Natural killer cell treated with Interleukin-12 subunit alpha and Interleukin-12 subunit beta and Interleukin-15 and Interleukin-18, amount 100 ng/mL, for 72 hours (primary cell): ENCODE results near the gene LDB2. TPM values are rescaled to one million over a fixed set of nuclear protein-coding genes. Genes with fewer than 3 reads are reported as not detected.

Experiments used
- ATAC-seq, 2 donors: fragments of 150-1000 bp; cut with Tn5 transposase in 1 of 2; sonication (Bioruptor Pico), chemical (Tn5 transposase) in 1 of 2; 2 replicates each; pipeline ENCODE4 v1.10.0; 2021
- DNase-seq: peaks from one replicate; pipeline ENCODE4 v3.0.0; 2022; ENCODE audit warnings: low spot score
- H3K27ac Mint-ChIP-seq, 2 donors: 1 replicate in 1 of 2; 2 replicates in 1 of 2; pipeline ENCODE4 v1.8.0; 2022; ENCODE audit warnings: mixed read lengths in 2 of 2, mild to moderate bottlenecking in 1 of 2, moderate library complexity in 1 of 2
- H3K27me3 Mint-ChIP-seq, 2 donors: 1 replicate in 1 of 2; 2 replicates in 1 of 2; pipeline ENCODE4 v1.8.0; 2022; ENCODE audit warnings: mixed read lengths in 2 of 2
- H3K36me3 Mint-ChIP-seq: one replicate; pipeline ENCODE4 v1.8.0; 2022; ENCODE audit warnings: mixed read lengths
- H3K4me1 Mint-ChIP-seq, 2 donors: 1 replicate in 1 of 2; 2 replicates in 1 of 2; pipeline ENCODE4 v1.8.0; 2022; ENCODE audit warnings: low read depth in 2 of 2, mixed read lengths in 2 of 2, mild to moderate bottlenecking in 1 of 2
- H3K4me3 Mint-ChIP-seq: one replicate; pipeline ENCODE4 v1.8.0; 2022; ENCODE audit warnings: mixed read lengths
- H3K9me3 Mint-ChIP-seq: 2 replicates; pipeline ENCODE4 v1.8.0; 2022; ENCODE audit warnings: mixed read lengths
- total RNA-seq, 2 donors: library from RNA; stranded (reverse); gene quantifications; one replicate each; pipeline ENCODE4 v1.2.3, GENCODE V29; 2022

LDB2 gene
- total RNA-seq, 2 donors from 2014 or later = 0.64 to 1.4 TPM

DNA sequence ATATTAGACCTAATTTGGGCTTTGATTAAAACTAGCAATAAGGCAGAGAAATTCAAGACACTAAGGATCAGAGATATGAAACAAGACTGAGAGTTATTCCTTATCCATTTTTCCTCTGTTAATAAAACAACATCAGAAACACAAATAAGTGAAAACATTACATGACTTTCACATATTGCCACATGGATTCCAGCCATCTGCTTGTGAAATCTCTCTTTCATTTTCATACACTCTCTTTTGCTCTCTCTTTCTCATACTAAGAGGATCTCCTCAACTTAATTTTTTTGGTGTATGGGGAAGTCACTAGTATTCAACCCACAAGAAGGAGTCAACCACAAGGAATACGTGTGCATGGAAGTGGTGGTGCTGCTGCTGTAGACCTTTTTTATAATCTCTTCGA lies 183.0 kb downstream of the LDB2 start:
- Mint-ChIP-seq H3K4me1 (no peaks in the 10 kb centered on the region), H3K4me3 (no peak overlapping the region), H3K36me3 (no peaks in the 10 kb centered on the region), H3K27me3 (peaks cover 0 to 4% of the 10 kb centered on the region in 2 donors), H3K9me3 (no peaks in the 10 kb centered on the region), H3K27ac (no peak overlapping the region)
- ATAC-seq (no peak), DNase-seq (no peak)

DNA sequence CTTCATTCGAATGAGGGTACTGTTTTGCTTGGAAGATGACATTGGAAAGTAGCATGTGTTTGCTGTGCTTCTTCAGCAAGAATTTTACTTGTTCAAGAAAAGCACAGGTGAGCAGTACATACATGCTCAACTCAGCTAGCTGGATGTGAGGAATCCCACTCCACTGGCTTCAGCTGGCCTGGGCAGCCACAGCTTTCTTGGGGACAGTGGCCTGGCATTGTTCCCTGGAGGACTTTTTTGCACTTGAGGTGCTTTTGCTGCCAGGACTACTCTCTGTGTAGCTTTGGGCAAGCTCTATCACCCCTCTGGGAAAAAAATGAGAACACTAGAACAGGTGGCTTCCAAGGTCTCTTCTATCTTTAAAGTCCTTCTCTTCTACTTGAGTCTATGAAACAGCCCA lies 184.3 kb downstream of the LDB2 start:
- no peak for ATAC-seq
- Mint-ChIP-seq H3K4me3 (no peak overlapping the region), H3K27me3 (peaks cover 0 to 4% of the 10 kb centered on the region in 2 donors), H3K4me1 (no peaks in the 10 kb centered on the region), H3K27ac (no peak overlapping the region), H3K36me3 (no peaks in the 10 kb centered on the region), H3K9me3 (no peaks in the 10 kb centered on the region)
- DNase-seq = no peak

DNA sequence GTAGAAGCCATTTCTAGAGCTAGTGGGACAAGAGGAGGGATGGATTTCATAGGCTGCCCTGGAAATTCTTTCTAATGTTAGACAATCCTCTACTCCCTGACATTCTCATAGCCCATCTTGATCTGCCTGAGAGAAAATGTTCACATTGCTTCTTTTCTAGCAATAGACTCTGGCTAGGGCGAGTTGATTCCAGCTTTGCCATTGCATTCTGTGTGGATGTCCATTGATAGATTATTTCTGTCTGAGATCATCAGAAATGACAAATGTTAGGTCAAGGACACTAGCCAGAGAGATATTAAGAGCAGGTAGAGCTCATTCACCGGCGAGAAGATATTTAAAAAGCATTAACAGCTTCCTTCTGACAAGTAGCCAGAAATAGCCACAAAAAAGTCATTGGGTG lies 184.7 kb downstream of the LDB2 start:
- ATAC-seq (no peak), DNase-seq (no peak)
- Mint-ChIP-seq H3K4me3 (no peak overlapping the region), H3K27ac (no peak overlapping the region), H3K9me3 (no peaks in the 10 kb centered on the region), H3K27me3 (peaks cover 0 to 4% of the 10 kb centered on the region in 2 donors), H3K36me3 (no peaks in the 10 kb centered on the region), H3K4me1 (no peaks in the 10 kb centered on the region)

DNA sequence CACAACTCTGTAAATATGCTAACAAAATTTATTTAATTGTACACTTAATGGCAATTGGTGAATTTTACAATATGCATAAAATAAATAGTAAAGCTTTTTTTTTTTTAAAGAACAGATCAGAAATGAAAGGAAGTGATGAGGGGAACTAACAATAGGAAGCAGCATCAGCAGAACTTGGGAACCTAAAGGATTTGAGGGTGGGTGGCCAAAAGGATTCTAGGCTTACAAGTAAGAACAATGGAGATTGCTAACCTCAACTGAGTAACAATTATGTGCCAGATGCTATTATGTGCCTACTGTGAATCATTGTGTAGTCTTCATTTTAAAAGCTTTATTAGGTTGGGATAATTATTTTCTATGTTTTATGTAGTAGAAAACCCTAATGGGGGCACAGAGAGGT lies 185.2 kb downstream of the LDB2 start:
- Mint-ChIP-seq H3K27me3 (peaks cover 0 to 4% of the 10 kb centered on the region in 2 donors), H3K27ac (no peak overlapping the region), H3K4me3 (no peak overlapping the region), H3K4me1 (no peaks in the 10 kb centered on the region), H3K36me3 (no peaks in the 10 kb centered on the region), H3K9me3 (no peaks in the 10 kb centered on the region)
- DNase-seq = no peak
- ATAC-seq = no peak

DNA sequence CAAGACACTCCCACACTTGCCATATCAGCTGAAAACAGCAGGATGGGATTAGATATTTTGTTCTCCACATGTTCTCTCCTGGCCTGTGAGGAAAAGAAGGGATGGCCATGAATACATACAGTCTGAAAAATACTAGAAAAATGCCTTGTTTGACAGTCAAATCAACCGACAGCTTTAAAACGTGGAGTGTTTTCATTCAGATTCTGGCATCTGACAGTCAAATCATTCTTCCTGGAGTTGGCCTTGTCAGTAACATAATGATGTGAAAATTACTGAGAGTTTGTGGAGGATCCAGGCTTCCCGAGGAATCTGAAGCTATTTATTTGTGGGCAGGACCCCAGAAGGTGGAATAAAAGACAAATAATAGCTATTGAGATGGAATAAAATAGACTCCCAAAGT lies 188.2 kb downstream of the LDB2 start:
- no peak for ATAC-seq
- H3K36me3 Mint-ChIP-seq = no peaks in the 10 kb centered on the region
- no peak overlapping the region for H3K27ac Mint-ChIP-seq
- H3K9me3 Mint-ChIP-seq = no peaks in the 10 kb centered on the region
- no peak overlapping the region for H3K4me3 Mint-ChIP-seq
- DNase-seq = no peak
- H3K27me3 Mint-ChIP-seq = peaks cover 0 to 4% of the 10 kb centered on the region in 2 donors
- H3K4me1 Mint-ChIP-seq = no peaks in the 10 kb centered on the region

DNA sequence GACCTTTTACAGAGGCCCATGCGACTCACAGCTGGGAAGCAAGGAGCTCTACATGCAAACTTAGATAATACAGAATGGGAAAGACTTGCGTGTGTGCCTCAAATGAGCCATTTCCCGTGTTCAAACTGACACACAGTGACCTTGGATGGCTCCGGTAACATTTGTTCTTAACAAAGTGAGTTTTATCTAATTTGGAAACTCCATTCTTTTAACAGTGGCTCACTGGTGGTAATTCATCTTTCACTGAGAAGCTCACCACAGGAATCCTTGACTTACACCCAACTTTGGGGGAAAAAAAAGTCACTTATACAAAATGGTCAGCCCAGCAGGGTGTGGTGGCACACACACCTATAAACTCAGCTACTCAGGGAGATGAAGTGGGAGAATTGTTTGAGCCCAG lies 190.6 kb downstream of the LDB2 start:
- Mint-ChIP-seq H3K4me1 (no peaks in the 10 kb centered on the region), H3K4me3 (no peak overlapping the region), H3K27me3 (peaks cover 0 to 4% of the 10 kb centered on the region in 2 donors), H3K9me3 (peaks cover 3% of the 10 kb centered on the region), H3K36me3 (no peaks in the 10 kb centered on the region), H3K27ac (no peak overlapping the region)
- DNase-seq (no peak), ATAC-seq (no peak)

DNA sequence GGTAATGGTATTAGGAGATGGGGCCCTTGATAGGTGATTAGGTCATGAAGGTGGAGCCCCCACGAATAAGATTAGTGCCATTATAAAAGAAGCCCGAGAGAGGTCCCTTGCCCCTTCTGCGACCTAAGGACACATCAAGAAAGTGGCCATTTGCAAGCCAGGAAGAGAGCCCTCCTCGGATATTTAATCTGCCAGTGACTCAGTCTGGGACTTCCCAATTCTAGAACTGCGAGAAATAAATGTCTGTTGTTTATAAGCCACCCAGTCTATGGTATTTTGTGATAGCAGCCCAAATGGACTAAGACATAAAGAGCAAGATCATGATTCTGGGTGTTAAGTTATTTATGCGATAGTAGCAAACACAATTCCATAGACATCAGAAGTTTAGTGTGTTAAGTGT lies 192.2 kb downstream of the LDB2 start:
- Mint-ChIP-seq H3K27me3 (peaks cover 0 to 4% of the 10 kb centered on the region in 2 donors), H3K27ac (no peak overlapping the region), H3K36me3 (no peaks in the 10 kb centered on the region), H3K4me1 (no peaks in the 10 kb centered on the region), H3K9me3 (peaks cover 5% of the 10 kb centered on the region), H3K4me3 (no peak overlapping the region)
- DNase-seq = no peak
- no peak for ATAC-seq

DNA sequence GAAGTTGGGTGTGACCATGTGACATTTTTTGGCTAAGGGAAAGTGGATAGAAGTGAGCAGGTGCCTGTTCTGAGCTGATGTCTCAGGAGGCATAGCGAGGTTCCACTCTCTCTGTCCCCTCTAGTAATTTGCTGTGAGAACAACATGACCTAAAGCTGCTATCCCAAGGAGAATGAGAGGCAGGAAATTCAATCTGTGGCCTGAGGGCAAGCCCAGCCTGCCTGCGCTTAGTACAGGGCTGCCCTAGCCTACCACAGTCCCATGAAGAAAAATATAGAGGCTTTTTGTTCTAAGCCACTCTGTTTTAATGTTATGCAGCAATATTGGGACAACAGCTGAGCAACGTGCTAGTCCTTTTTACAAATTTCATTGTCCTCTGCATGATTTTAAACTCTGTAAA lies 193.1 kb downstream of the LDB2 start:
- peaks cover 5% of the 10 kb centered on the region for H3K9me3 Mint-ChIP-seq
- H3K27me3 Mint-ChIP-seq = no peaks in the 10 kb centered on the region
- no peak overlapping the region for H3K4me3 Mint-ChIP-seq
- no peak overlapping the region for H3K27ac Mint-ChIP-seq
- ATAC-seq (no peak), DNase-seq (no peak)
- H3K4me1 Mint-ChIP-seq = no peaks in the 10 kb centered on the region
- H3K36me3 Mint-ChIP-seq = no peaks in the 10 kb centered on the region

DNA sequence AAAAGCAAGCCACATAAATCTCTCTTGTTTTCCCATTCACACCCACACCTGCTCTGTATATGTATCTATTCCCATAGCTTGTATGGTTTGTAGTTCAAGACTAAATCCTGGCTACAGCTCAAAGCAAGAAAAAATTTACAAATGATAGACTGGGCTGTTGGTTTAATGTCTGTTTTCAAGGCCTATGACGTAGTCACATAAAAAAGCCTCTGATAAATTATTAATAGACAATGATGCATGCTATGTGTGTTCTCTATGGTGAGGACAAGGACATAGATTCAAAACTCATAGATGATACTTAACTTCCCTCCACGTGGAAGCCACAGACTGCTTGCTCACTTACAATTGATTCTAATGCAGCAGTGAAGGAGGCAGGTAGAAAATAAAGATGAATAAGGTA lies 194.0 kb downstream of the LDB2 start:
- Mint-ChIP-seq H3K9me3 (peaks cover 5% of the 10 kb centered on the region), H3K27ac (no peak overlapping the region), H3K4me1 (no peaks in the 10 kb centered on the region), H3K36me3 (no peaks in the 10 kb centered on the region), H3K4me3 (no peak overlapping the region), H3K27me3 (no peaks in the 10 kb centered on the region)
- no peak for DNase-seq
- ATAC-seq = no peak

DNA sequence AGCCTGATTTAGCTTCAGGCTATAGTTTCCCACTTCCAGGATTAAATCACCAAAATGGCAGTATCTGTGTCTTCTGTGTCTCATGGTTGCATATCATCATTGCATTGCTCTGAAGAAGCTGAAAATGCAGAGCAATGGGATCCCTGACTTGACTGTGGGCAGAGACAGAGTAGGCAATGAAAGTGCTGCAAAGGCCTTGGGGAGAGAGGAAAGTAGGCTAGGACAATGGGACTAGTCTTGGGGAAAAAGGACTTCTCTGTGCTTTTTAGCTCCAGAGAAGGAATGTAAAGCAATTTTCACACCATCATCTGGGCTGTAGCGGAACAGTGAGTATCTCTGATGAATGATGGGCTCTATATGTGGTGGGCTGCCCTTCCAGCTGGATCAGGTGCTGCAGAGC lies 202.5 kb downstream of the LDB2 start:
- H3K36me3 Mint-ChIP-seq = no peaks in the 10 kb centered on the region
- H3K9me3 Mint-ChIP-seq = peaks cover 3% of the 10 kb centered on the region
- H3K4me3 Mint-ChIP-seq = no peak overlapping the region
- H3K4me1 Mint-ChIP-seq = no peaks in the 10 kb centered on the region
- DNase-seq (no peak), ATAC-seq (no peak)
- H3K27me3 Mint-ChIP-seq = no peaks in the 10 kb centered on the region
- H3K27ac Mint-ChIP-seq = no peak overlapping the region

DNA sequence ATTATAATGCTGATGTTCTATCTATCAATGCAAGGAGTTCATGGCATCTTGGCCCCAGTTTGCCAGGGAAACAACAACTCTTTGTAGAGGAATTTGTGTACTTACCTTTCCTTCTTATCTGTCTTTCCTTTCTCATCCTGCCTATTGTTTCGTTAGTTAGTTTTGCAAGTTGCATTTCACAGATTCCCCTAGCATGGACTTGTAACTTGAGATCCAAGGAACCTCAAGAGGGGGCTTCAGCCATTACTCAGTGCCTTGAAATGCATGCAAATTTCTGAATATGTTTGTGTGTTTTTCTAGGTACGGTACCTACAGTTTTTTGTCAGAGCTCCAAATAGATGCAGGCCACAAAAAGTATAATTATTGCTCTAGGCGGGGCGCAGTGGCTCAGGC lies 203.6 kb downstream of the LDB2 start:
- H3K4me3 Mint-ChIP-seq = no peak overlapping the region
- no peaks in the 10 kb centered on the region for H3K4me1 Mint-ChIP-seq
- ATAC-seq (no peak), DNase-seq (no peak)
- peaks cover 3% of the 10 kb centered on the region for H3K9me3 Mint-ChIP-seq
- H3K27me3 Mint-ChIP-seq = no peaks in the 10 kb centered on the region
- no peak overlapping the region for H3K27ac Mint-ChIP-seq
- no peaks in the 10 kb centered on the region for H3K36me3 Mint-ChIP-seq

DNA sequence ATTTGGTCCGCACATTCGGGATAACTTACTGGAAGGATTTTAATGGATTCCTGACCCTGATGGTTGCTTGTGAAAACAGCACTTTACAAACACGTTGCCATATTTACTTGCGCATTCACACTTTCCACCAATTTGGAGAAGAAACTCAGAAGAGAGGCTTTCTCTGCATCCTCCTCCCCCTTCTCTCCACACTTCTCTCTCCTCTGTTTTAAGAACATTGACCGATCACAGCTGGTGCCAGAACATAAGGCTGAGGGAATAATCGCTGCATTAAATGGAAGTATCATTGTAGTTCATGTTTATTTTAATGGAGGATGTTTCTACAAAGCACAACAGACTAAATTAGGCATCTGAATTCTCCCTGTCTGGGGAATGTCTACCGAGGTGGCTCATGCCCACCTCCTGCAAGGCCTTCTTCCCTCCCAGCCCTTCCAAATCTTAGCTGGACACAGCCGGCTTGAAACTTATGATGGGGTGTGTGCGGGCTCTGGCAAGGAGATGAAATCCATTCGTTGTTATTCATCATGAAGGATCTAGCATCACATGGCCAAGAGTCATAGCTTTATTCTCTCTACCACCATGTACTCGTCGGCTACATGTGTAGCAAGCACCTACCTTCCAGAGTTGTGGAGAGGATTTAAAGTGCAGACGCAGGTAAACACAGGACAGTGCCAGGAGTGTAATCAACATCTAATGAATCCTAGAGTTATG lies 204.1 kb downstream of the LDB2 start:
- DNase-seq (no peak), ATAC-seq (no peak)
- Mint-ChIP-seq H3K9me3 (peaks cover 3% of the 10 kb centered on the region), H3K27ac (no peak overlapping the region), H3K36me3 (no peaks in the 10 kb centered on the region), H3K27me3 (no peaks in the 10 kb centered on the region), H3K4me3 (no peak overlapping the region), H3K4me1 (no peaks in the 10 kb centered on the region)

DNA sequence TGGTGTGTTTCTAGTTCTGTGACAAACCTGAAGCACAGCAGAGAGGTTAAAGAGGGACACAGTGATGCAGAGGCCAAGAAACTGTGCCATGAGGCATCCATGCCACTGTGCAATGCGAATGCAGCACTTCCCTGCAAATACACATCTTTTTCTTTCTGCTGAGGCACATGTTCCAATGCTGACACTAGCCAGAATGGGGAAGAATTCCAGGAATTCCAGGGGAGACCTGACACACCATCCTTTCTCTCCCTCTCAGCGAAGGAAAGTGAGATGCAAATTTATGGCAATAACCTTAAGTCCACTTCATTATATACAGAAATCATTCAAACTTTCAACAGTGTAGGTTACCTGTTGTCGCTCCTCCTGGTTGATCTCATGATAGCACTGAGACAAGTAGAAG lies 204.8 kb downstream of the LDB2 start:
- no peaks in the 10 kb centered on the region for H3K36me3 Mint-ChIP-seq
- no peak overlapping the region for H3K27ac Mint-ChIP-seq
- no peak for DNase-seq
- H3K4me1 Mint-ChIP-seq = no peaks in the 10 kb centered on the region
- no peaks in the 10 kb centered on the region for H3K27me3 Mint-ChIP-seq
- no peak overlapping the region for H3K4me3 Mint-ChIP-seq
- no peak for ATAC-seq
- peaks cover 3% of the 10 kb centered on the region for H3K9me3 Mint-ChIP-seq

DNA sequence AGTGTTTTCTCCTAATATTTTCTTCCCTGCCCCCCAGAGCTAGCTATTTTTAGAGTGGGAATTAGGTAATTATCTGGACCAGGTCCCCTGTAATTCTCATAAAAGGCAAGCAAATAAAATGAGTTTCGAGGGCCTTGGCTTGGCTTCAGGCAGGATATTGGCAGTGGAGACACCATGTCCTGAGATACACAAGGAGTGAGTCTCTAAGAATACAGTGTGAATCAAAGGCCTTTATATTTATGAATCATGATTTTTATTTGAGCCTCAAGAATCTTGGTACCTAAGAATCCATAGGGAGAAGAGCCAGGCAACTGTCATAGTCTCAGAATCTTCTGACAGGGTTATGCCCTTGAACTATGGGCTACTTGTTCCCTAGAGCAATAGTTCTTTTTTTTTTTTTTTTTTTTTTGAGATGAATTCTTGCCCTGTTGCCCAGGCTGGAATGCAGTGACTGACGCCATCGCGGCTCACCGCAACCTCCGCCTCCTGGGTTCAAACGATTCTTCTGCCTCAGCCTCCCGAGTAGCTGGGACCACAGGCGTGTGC lies 205.4 kb downstream of the LDB2 start:
- Mint-ChIP-seq H3K27me3 (no peaks in the 10 kb centered on the region), H3K4me1 (no peaks in the 10 kb centered on the region), H3K9me3 (peaks cover 3% of the 10 kb centered on the region), H3K4me3 (no peak overlapping the region), H3K27ac (no peak overlapping the region), H3K36me3 (no peaks in the 10 kb centered on the region)
- DNase-seq = no peak
- no peak for ATAC-seq

DNA sequence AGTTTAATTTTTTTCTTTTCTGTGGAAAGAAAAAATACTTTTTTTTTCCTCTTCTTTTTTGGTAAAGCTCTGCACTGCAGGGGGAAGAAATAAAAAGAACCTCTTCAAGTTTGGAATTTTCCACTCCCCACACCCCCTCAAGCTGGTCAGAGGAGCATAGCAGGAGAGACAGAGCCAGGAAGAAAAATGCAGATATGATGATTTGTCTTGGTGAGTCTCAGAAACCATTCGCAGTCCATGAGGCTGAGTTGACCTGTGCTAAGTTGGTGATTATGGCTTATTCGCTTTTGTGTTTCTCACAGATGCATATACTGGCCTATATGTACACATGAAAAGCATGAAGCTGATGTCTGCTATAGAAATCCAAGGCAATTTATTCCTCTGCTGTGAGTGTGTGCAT lies 205.9 kb downstream of the LDB2 start:
- no peak for ATAC-seq
- Mint-ChIP-seq H3K27me3 (no peaks in the 10 kb centered on the region), H3K36me3 (no peaks in the 10 kb centered on the region), H3K27ac (no peak overlapping the region), H3K4me1 (no peaks in the 10 kb centered on the region), H3K9me3 (peaks cover 2% of the 10 kb centered on the region), H3K4me3 (no peak overlapping the region)
- no peak for DNase-seq
